Measurements from ENCODE around the gene IRAG1. TPM values are rescaled to one million over a fixed set of nuclear protein-coding genes. Genes with fewer than 3 reads are reported as not detected.
A peak's percentile ranks its signal among the peaks of the same experiment; 100 is the strongest.

IRAG1 gene
- total RNA-seq, 1 experiment from 2014 or later = 0.21 TPM

DNA sequence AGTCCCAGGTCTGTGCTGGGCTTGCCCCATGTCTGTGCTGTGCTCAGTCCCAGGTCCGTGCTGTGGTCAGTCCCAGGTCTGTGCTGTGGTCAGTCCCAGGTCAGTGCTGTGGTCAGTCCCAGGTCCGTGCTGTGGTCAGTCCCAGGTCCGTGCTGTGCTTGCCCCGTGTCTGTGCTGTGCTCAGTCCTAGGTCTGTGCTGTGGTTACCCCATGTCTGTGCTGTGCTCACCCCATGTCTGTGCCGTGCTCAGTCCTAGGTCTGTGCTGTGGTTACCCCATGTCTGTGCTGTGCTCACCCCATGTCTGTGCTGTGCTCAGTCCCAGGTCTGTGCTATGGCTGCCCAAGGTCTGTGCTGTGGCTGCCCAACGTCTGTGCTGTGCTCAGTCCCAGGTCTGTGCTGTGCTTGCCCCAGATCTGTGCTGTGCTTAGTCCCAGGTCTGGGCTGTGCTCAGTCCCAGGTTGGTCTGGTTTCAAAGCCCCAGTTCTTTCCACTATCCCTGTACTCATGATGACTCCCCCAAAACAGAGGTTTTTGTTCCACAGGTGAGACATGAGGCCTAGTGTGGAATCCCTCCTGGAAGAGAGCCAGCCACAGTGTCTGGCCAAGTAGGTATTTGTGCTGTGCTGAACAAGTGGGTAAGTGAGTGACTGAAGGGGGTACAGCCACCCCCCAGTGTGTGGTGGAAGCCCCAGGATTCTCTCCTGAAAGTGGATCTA lies 34.8 kb downstream of the IRAG1 start:
- ATAC-seq = peak; percentile 72
- Histone ChIP-seq H3K4me3 (ENCODE audit: low read depth in 2 of 2, low read length in 2 of 2) (no peak overlapping the region), H3K27me3 (ENCODE audit: control insufficient read depth, insufficient read depth, low read length) (no peaks in the 10 kb centered on the region), H3K27ac (ENCODE audit: low read length) (peak overlapping the region; percentile 74), H3K9me3 (ENCODE audit: control insufficient read depth, insufficient read depth, low read depth, low read length) (no peaks in the 10 kb centered on the region), H3K4me1 (ENCODE audit: control insufficient read depth, insufficient read depth, low read length) (peaks cover 29% of the 10 kb centered on the region), H3K36me3 (ENCODE audit: control insufficient read depth, insufficient read depth, low read length) (no peaks in the 10 kb centered on the region)
- ChIA-PET POLR2A (no interaction called here), CTCF (no interaction called here)
- no peak for TF ChIP-seq POLR2AphosphoS5 (IDR thresholded peaks at IDR 0.05; ENCODE audit: low read depth, low read length)
- TF ChIP-seq CTCF (IDR thresholded peaks at IDR 0.05) = no peak
- no peak for TF ChIP-seq SIN3A (IDR thresholded peaks at IDR 0.05; ENCODE audit: borderline replicate concordance, insufficient read depth, low read depth, low read length)
- TF ChIP-seq, protein P1, sequence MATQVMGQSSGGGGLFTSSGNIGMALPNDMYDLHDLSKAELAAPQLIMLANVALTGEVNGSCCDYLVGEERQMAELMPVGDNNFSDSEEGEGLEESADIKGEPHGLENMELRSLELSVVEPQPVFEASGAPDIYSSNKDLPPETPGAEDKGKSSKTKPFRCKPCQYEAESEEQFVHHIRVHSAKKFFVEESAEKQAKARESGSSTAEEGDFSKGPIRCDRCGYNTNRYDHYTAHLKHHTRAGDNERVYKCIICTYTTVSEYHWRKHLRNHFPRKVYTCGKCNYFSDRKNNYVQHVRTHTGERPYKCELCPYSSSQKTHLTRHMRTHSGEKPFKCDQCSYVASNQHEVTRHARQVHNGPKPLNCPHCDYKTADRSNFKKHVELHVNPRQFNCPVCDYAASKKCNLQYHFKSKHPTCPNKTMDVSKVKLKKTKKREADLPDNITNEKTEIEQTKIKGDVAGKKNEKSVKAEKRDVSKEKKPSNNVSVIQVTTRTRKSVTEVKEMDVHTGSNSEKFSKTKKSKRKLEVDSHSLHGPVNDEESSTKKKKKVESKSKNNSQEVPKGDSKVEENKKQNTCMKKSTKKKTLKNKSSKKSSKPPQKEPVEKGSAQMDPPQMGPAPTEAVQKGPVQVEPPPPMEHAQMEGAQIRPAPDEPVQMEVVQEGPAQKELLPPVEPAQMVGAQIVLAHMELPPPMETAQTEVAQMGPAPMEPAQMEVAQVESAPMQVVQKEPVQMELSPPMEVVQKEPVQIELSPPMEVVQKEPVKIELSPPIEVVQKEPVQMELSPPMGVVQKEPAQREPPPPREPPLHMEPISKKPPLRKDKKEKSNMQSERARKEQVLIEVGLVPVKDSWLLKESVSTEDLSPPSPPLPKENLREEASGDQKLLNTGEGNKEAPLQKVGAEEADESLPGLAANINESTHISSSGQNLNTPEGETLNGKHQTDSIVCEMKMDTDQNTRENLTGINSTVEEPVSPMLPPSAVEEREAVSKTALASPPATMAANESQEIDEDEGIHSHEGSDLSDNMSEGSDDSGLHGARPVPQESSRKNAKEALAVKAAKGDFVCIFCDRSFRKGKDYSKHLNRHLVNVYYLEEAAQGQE (IDR thresholded peaks at IDR 0.05; ENCODE audit: insufficient read depth in 1 of 2, low read depth in 2 of 2, low read length in 1 of 2) = no peak
- TF ChIP-seq TCF7L2 (IDR thresholded peaks at IDR 0.05; ENCODE audit: low read depth, low read length) = no peak
- BruUV-seq (replicated peaks) = no TSS peak
- intact Hi-C loops (cut with micrococcal nuclease; ENCODE audit: unreplicated experiment) (loop anchor here (5.0 kb wide), 1 partner anchor 251 kb away; no protein-coding TSS in a partner anchor), in situ Hi-C loops (cut with HindIII; ENCODE audit: low pct_unique_long_range_greater_than_20kb, low sequenced_read_pairs) (no loop called here)
- no peak for DNase-seq (ENCODE audit: low read depth, low spot score)

DNA sequence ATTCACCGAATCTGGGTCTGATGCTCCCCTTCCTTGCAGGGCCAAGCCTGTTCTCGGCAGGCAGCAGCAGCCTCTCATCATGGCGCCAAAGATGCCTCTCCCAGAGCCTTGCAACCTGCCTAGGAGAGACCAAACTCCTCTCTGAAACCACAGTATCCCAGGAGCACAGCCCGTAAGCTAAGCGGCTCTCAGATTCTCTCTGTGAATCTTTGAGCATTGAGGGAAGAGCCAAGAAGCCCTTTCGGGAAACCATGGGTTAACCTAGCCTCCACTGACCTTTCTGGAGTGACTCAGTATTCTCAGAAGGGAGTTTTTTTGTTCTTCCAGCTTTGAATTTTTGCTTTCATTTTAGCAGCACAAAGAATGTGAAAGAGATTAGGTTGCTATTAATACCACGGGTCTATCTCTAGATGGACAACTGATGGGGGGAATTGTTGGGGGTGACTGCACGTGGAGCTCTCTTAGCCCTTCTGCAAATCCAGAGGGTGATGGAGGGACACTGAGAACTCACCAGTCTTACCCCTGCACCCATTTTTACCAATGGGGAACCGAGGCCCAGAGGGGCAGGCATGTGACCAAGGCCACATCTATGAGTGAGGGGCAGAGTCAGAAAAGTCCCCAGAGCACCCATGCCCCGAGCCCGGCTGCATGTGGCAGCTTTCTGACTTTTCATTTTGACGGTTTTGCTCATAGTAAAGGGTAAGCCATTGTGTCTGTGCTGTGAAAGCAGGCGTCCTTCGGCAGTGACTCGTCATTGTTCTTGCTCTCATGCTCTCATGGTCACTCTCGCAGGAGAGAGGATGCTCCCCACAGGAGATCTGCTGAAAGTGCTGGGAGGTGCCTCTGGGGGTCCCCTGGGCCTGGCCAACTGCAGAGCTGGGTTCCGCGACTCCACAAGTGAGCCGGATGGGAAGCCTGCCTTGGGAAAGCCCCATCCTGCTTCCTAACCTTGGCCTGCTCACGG lies 36.0 kb downstream of the IRAG1 start:
- TF ChIP-seq, protein P1 (IDR thresholded peaks at IDR 0.05; ENCODE audit: insufficient read depth in 1 of 2, low read depth in 2 of 2, low read length in 1 of 2) = no peak
- TF ChIP-seq TCF7L2 (IDR thresholded peaks at IDR 0.05; ENCODE audit: low read depth, low read length) (no peak), CTCF (IDR thresholded peaks at IDR 0.05) (no peak), POLR2AphosphoS5 (IDR thresholded peaks at IDR 0.05; ENCODE audit: low read depth, low read length) (no peak), SIN3A (IDR thresholded peaks at IDR 0.05; ENCODE audit: borderline replicate concordance, insufficient read depth, low read depth, low read length) (no peak)
- Histone ChIP-seq H3K36me3 (ENCODE audit: control insufficient read depth, insufficient read depth, low read length) (no peaks in the 10 kb centered on the region), H3K4me3 (ENCODE audit: low read depth in 2 of 2, low read length in 2 of 2) (no peak overlapping the region), H3K4me1 (ENCODE audit: control insufficient read depth, insufficient read depth, low read length) (peaks cover 29% of the 10 kb centered on the region), H3K9me3 (ENCODE audit: control insufficient read depth, insufficient read depth, low read depth, low read length) (no peaks in the 10 kb centered on the region), H3K27me3 (ENCODE audit: control insufficient read depth, insufficient read depth, low read length) (no peaks in the 10 kb centered on the region), H3K27ac (ENCODE audit: low read length) (peak overlapping the region; percentile 74)
- peak; percentile 28 for ATAC-seq
- no TSS peak for BruUV-seq (replicated peaks)
- no peak for DNase-seq (ENCODE audit: low read depth, low spot score)
- POLR2A ChIA-PET = interaction anchor here (0.6 to 0.7 kb wide), 2 partner anchors 114 to 761 kb away, joined by 6 to 8 read pairs; no protein-coding TSS in a partner anchor
- CTCF ChIA-PET = no interaction called here
- in situ Hi-C loops (cut with HindIII; ENCODE audit: low pct_unique_long_range_greater_than_20kb, low sequenced_read_pairs) = no loop called here
- intact Hi-C loops (cut with micrococcal nuclease; ENCODE audit: unreplicated experiment) = loop anchor here (5.0 kb wide), 1 partner anchor 250 kb away; no protein-coding TSS in a partner anchor
